HL-60 (cell line): ENCODE measurements around the gene NFIC.

ENCODE experiments used
- DNase-seq, 2 experiments: peaks; one replicate each; pipeline ENCODE4 v3.0.0-alpha.2; 2010 to 2020; ENCODE audit warnings: low read depth in 1 of 2, low spot score in 1 of 2
- H3K27ac ChIP-seq: fragments of 250-450 bp; sonication (Bioruptor Pico); replicated peaks from 2 replicates; pipeline ENCODE4 v1.5.1; 2020; ENCODE audit warnings: mild to moderate bottlenecking, moderate library complexity
- H3K27me3 ChIP-seq: fragments of 250-450 bp; sonication (Bioruptor Pico); 2 replicates; pipeline ENCODE4 v1.5.1; 2021; ENCODE audit warnings: mild to moderate bottlenecking, moderate library complexity; ENCODE audit not compliant: insufficient read depth, poor library complexity, severe bottlenecking
- H3K4me3 ChIP-seq: replicated peaks from 2 replicates; pipeline ENCODE4 v1.5.1; 2011; ENCODE audit warnings: mild to moderate bottlenecking, control low read depth, low read length; ENCODE audit not compliant: insufficient read depth
- CTCF ChIP-seq: IDR thresholded peaks from one replicate; pipeline ENCODE4 v1.5.1; 2011; ENCODE audit warnings: low read length, control low read depth, inconsistent platforms; ENCODE audit not compliant: insufficient read depth
- GABPA ChIP-seq: IDR thresholded peaks from 2 replicates; pipeline ENCODE4 v1.6.1; 2012; ENCODE audit warnings: low read depth
- POLR2AphosphoS5 ChIP-seq: IDR thresholded peaks from 2 replicates; pipeline ENCODE4 v1.6.1; 2012; ENCODE audit warnings: low read depth
- REST ChIP-seq: IDR thresholded peaks from 2 replicates; pipeline ENCODE4 v1.6.1; 2012; ENCODE audit warnings: low read depth; ENCODE audit not compliant: insufficient replicate concordance
- SPI1 ChIP-seq: IDR thresholded peaks from 2 replicates; pipeline ENCODE4 v1.6.1; 2012; ENCODE audit warnings: low read depth, mild to moderate bottlenecking, borderline replicate concordance

The NFIC gene

GRCh38 chr19:3402631-3403443 is 36.5 kb downstream of the NFIC start:
- Histone ChIP-seq H3K27ac (no peak overlapping the region), H3K4me3 (no peak overlapping the region), H3K27me3 (no peaks in the 10 kb centered on the region)
- no peak for TF ChIP-seq REST
- TF ChIP-seq SPI1 = no peak
- no peak for TF ChIP-seq POLR2AphosphoS5
- TF ChIP-seq CTCF = no peak
- TF ChIP-seq GABPA = no peak
- DNase-seq = no peak

GRCh38 chr19:3403489-3404323 is 37.3 kb downstream of the NFIC start:
- no peak overlapping the region for H3K27ac ChIP-seq
- no peak for DNase-seq
- H3K4me3 ChIP-seq = no peak overlapping the region
- TF ChIP-seq POLR2AphosphoS5 (no peak), CTCF (no peak), GABPA (no peak), SPI1 (no peak)
- H3K27me3 ChIP-seq = no peaks in the 10 kb centered on the region

GRCh38 chr19:3404324-3405260 is 38.2 kb downstream of the NFIC start:
- no peak overlapping the region for H3K4me3 ChIP-seq
- TF ChIP-seq POLR2AphosphoS5 (no peak), REST (no peak), SPI1 (no peak), CTCF (no peak), GABPA (no peak)
- H3K27me3 ChIP-seq = no peaks in the 10 kb centered on the region
- no peak overlapping the region for H3K27ac ChIP-seq
- DNase-seq = no peak
